ENCODE data around the gene KCNMB1. TPM values are rescaled to one million over a fixed set of nuclear protein-coding genes. Genes with fewer than 3 reads are reported as not detected.

The KCNMB1 gene
- total and polyA plus RNA-seq, 3 experiments from 2014 or later, result not detected

DNA sequence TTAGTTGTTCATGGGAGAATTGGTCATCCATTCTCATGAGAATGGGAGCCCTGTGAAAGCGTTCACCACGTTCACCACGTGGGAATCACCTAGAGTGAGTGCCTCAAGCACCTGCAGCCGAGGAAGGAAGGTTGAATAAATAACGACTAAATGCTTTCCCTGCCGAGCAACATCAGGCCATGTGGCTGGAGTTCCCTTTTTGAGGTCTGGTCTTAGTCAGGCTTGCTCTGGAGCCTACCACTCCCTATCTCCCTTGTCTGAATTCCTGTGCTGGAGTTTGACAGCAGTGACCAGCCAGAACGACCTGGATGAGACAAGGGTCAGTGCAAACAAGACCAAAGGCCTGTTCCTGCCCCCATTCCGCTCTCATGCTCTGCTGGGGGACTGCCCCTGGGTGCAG, 28.5 kb downstream of the KCNMB1 start:
- Mint-ChIP-seq H3K36me3 (no peaks in the 10 kb centered on the region), H3K27me3 (peaks cover 0 to 3% of the 10 kb centered on the region in 2 donors), H3K27ac (peak overlapping the region in 1 of 8 donors; percentile 17), H3K9me3 (no peaks in the 10 kb centered on the region), H3K4me1 (no peaks in the 10 kb centered on the region), H3K4me3 (no peak overlapping the region)
- H3K4me1 ChIP-seq (ENCODE audit: insufficient read depth, low read length), result no peaks in the 10 kb centered on the region
- H3K27ac ChIP-seq (ENCODE audit: low read depth, low read length), result no peak overlapping the region
- H3K4me3 ChIP-seq (ENCODE audit: low read length), result no peak overlapping the region
- CTCF ChIA-PET, result no interaction called here
- POLR2A ChIA-PET, result no interaction called here
- no peak for DNase-seq
- no peaks in the 10 kb centered on the region for H3K27me3 ChIP-seq (ENCODE audit: insufficient read depth, low read length, poor library complexity, severe bottlenecking)
- no peaks in the 10 kb centered on the region for H3K36me3 ChIP-seq (ENCODE audit: insufficient read depth, low read length)
- no peaks in the 10 kb centered on the region for H3K9me3 ChIP-seq (ENCODE audit: low read length)

DNA sequence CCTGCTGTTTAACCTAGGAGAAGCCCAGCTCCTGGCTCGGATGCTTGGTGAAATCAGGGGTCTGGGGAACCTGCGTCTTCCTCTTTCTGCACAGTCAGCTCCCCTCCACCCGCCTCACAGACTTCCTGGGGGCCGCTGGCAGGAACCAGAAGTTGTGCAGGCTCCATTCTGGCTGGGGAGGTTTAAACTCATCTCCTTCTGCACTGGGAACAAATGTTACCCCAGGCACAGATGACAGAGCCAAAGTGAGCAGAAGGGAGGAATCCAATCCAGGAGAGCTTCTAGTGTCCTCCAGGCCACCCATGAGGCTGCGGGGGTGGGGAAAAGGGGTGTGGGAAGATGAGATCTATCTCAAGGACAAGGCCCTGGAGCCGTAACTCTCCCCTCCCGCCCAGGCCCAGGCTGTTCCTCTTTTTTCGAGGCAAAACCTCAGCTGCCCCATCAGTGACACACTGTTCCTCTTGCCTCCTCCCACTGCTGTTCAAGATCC, 31.2 kb downstream of the KCNMB1 start:
- H3K36me3 Mint-ChIP-seq, result no peaks in the 10 kb centered on the region
- no peaks in the 10 kb centered on the region for H3K4me1 ChIP-seq (ENCODE audit: insufficient read depth, low read length)
- no peak overlapping the region for H3K27ac ChIP-seq (ENCODE audit: low read depth, low read length)
- no peaks in the 10 kb centered on the region for H3K4me1 Mint-ChIP-seq
- ChIA-PET CTCF (interaction anchor here (1.3 kb wide), 1 partner anchor 13 kb away, joined by 3 read pairs; no protein-coding TSS in a partner anchor), POLR2A (no interaction called here)
- H3K27ac Mint-ChIP-seq, result no peak overlapping the region
- no peak overlapping the region for H3K4me3 Mint-ChIP-seq
- no peaks in the 10 kb centered on the region for H3K9me3 Mint-ChIP-seq
- no peaks in the 10 kb centered on the region for H3K36me3 ChIP-seq (ENCODE audit: insufficient read depth, low read length)
- no peak overlapping the region for H3K4me3 ChIP-seq (ENCODE audit: low read length)
- peaks cover 6% of the 10 kb centered on the region for H3K27me3 ChIP-seq (ENCODE audit: insufficient read depth, low read length, poor library complexity, severe bottlenecking)
- H3K27me3 Mint-ChIP-seq, result peaks cover 12 to 20% of the 10 kb centered on the region in 2 donors
- DNase-seq, result no peak
- no peaks in the 10 kb centered on the region for H3K9me3 ChIP-seq (ENCODE audit: low read length)

DNA sequence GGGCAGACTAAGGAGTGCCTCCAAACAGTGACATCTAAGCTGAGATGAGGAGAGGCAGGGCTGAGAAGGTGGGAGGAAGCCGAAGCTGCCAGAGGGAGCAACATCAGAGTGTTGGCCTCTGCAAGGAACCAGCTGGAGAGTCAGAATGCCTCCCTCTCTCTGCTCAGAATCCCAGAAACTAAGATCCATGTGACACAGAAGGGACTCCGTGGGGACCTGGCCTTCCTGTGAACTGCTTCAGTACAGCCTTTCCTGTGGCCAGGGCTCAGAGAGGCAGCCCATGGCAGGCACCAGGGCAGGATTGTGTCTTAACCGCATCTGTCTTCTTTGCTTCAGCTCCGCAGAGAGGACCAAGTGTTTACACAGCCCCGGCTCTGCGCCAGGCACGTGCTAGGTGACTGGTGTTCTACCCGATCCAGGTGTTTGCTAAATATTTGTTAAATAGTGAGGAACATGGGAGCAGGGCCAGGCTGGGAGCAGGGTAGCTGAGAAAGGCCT, 33.5 kb downstream of the KCNMB1 start:
- H3K4me3 ChIP-seq (ENCODE audit: low read length), result no peak overlapping the region
- CTCF ChIA-PET, result interaction anchor here (1.3 kb wide), 1 partner anchor 14 kb away, joined by 3 read pairs; no protein-coding TSS in a partner anchor
- Mint-ChIP-seq H3K27ac (no peak overlapping the region), H3K4me1 (no peaks in the 10 kb centered on the region), H3K4me3 (no peak overlapping the region), H3K27me3 (peaks cover 17 to 39% of the 10 kb centered on the region in 2 donors), H3K36me3 (no peaks in the 10 kb centered on the region), H3K9me3 (no peaks in the 10 kb centered on the region)
- H3K9me3 ChIP-seq (ENCODE audit: low read length), result no peaks in the 10 kb centered on the region
- no peak overlapping the region for H3K27ac ChIP-seq (ENCODE audit: low read depth, low read length)
- no peaks in the 10 kb centered on the region for H3K36me3 ChIP-seq (ENCODE audit: insufficient read depth, low read length)
- no peaks in the 10 kb centered on the region for H3K4me1 ChIP-seq (ENCODE audit: insufficient read depth, low read length)
- peaks cover 12% of the 10 kb centered on the region for H3K27me3 ChIP-seq (ENCODE audit: insufficient read depth, low read length, poor library complexity, severe bottlenecking)
- POLR2A ChIA-PET, result no interaction called here
- DNase-seq, result no peak

DNA sequence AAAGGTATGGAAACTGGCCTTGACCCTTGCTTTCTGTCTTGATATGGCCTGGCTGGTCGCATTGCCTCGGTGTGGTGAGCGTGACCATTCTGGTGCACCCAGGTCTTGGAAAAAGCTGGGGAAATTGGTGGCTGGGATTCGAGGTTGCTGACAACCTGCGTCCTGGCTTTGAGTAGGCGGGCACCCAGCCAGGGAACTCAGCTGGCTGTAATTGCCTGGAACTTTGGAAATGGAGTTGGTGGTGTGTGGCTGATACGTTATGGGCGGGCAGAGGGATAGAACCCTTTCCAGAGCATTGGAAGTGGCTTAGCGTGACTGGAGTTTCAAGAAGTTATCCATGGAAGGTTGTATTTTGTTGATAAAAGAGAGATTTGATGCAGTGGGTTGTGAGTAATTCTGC, 35.2 kb downstream of the KCNMB1 start:
- Histone ChIP-seq H3K9me3 (ENCODE audit: low read length) (no peaks in the 10 kb centered on the region), H3K27me3 (ENCODE audit: insufficient read depth, low read length, poor library complexity, severe bottlenecking) (peaks cover 12% of the 10 kb centered on the region), H3K4me3 (ENCODE audit: low read length) (no peak overlapping the region), H3K4me1 (ENCODE audit: insufficient read depth, low read length) (no peaks in the 10 kb centered on the region), H3K36me3 (ENCODE audit: insufficient read depth, low read length) (no peaks in the 10 kb centered on the region), H3K27ac (ENCODE audit: low read depth, low read length) (no peak overlapping the region)
- peaks cover 21 to 47% of the 10 kb centered on the region in 2 donors for H3K27me3 Mint-ChIP-seq
- H3K27ac Mint-ChIP-seq, result no peak overlapping the region
- DNase-seq, result no peak
- H3K9me3 Mint-ChIP-seq, result no peaks in the 10 kb centered on the region
- ChIA-PET CTCF (no interaction called here), POLR2A (no interaction called here)
- no peaks in the 10 kb centered on the region for H3K4me1 Mint-ChIP-seq
- H3K36me3 Mint-ChIP-seq, result no peaks in the 10 kb centered on the region
- no peak overlapping the region for H3K4me3 Mint-ChIP-seq

- CTCF ChIA-PET, result no interaction called here
- no peak for DNase-seq
Measured at GRCh38 chr5:170353011-170353761, 36.0 kb downstream of the KCNMB1 start.

GRCh38 chr5:170348137-170348633, 41.0 kb downstream of the KCNMB1 start:
- H3K36me3 Mint-ChIP-seq, result no peaks in the 10 kb centered on the region
- H3K4me3 Mint-ChIP-seq, result no peak overlapping the region
- no peaks in the 10 kb centered on the region for H3K9me3 Mint-ChIP-seq
- no peak overlapping the region for H3K4me3 ChIP-seq (ENCODE audit: low read length)
- no peak overlapping the region for H3K27ac Mint-ChIP-seq
- H3K27me3 Mint-ChIP-seq, result peaks cover 23 to 59% of the 10 kb centered on the region in 2 donors
- H3K4me1 ChIP-seq (ENCODE audit: insufficient read depth, low read length), result no peaks in the 10 kb centered on the region
- no peaks in the 10 kb centered on the region for H3K4me1 Mint-ChIP-seq
- no peaks in the 10 kb centered on the region for H3K36me3 ChIP-seq (ENCODE audit: insufficient read depth, low read length)
- ChIA-PET CTCF (interaction anchor here (0.8 to 1.7 kb wide), 4 partner anchors 8 to 122 kb away, joined by 3 to 5 read pairs (median 4); no protein-coding TSS in a partner anchor), POLR2A (no interaction called here)
- peaks cover 13% of the 10 kb centered on the region for H3K27me3 ChIP-seq (ENCODE audit: insufficient read depth, low read length, poor library complexity, severe bottlenecking)
- H3K27ac ChIP-seq (ENCODE audit: low read depth, low read length), result no peak overlapping the region
- DNase-seq, result no peak
- no peaks in the 10 kb centered on the region for H3K9me3 ChIP-seq (ENCODE audit: low read length)

More at GRCh38 chr5:170353011-170353761, 36.0 kb downstream of the KCNMB1 start:
- no peaks in the 10 kb centered on the region for H3K4me1 ChIP-seq (ENCODE audit: insufficient read depth, low read length)
- H3K4me3 ChIP-seq (ENCODE audit: low read length), result no peak overlapping the region
- Mint-ChIP-seq H3K4me3 (no peak overlapping the region), H3K9me3 (no peaks in the 10 kb centered on the region), H3K27me3 (peaks cover 27 to 55% of the 10 kb centered on the region in 2 donors), H3K4me1 (no peaks in the 10 kb centered on the region), H3K27ac (no peak overlapping the region), H3K36me3 (no peaks in the 10 kb centered on the region)
- no peaks in the 10 kb centered on the region for H3K36me3 ChIP-seq (ENCODE audit: insufficient read depth, low read length)
- POLR2A ChIA-PET, result no interaction called here
- H3K27me3 ChIP-seq (ENCODE audit: insufficient read depth, low read length, poor library complexity, severe bottlenecking), result peaks cover 17% of the 10 kb centered on the region
- no peaks in the 10 kb centered on the region for H3K9me3 ChIP-seq (ENCODE audit: low read length)
- no peak overlapping the region for H3K27ac ChIP-seq (ENCODE audit: low read depth, low read length)

DNA sequence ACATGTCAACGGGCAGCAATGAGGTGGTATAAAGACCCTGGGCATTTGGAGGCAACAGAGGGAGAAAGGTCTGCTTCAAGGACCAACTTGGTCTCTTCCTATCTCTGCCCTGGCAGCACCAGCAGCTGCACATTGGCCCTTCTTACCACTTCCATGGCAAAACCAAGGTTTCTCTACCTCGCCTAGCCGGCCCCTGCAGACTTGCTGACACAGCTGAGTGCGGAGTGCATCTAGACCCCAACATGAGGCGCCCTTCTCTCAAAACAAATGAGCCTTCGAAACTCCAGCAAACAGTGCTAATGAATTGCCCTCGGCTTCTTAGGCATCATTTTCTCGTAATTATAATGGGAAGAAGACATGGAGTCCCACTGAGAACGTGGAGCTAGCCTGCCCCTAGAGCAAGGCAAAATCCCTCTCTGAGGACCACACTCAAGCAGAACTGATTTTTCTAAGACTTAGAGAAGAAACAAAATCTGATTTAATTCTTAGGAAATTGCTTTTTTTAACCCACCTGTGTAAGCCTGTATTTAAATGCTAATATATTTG, 42.1 kb downstream of the KCNMB1 start:
- no peaks in the 10 kb centered on the region for H3K36me3 Mint-ChIP-seq
- DNase-seq, result no peak
- H3K9me3 Mint-ChIP-seq, result no peaks in the 10 kb centered on the region
- ChIA-PET CTCF (no interaction called here), POLR2A (no interaction called here)
- Histone ChIP-seq H3K9me3 (ENCODE audit: low read length) (no peaks in the 10 kb centered on the region), H3K4me1 (ENCODE audit: insufficient read depth, low read length) (no peaks in the 10 kb centered on the region), H3K36me3 (ENCODE audit: insufficient read depth, low read length) (no peaks in the 10 kb centered on the region), H3K27me3 (ENCODE audit: insufficient read depth, low read length, poor library complexity, severe bottlenecking) (peaks cover 5% of the 10 kb centered on the region), H3K4me3 (ENCODE audit: low read length) (no peak overlapping the region), H3K27ac (ENCODE audit: low read depth, low read length) (no peak overlapping the region)
- H3K4me3 Mint-ChIP-seq, result no peak overlapping the region
- H3K27ac Mint-ChIP-seq, result no peak overlapping the region
- peaks cover 18 to 49% of the 10 kb centered on the region in 2 donors for H3K27me3 Mint-ChIP-seq
- no peaks in the 10 kb centered on the region for H3K4me1 Mint-ChIP-seq

DNA sequence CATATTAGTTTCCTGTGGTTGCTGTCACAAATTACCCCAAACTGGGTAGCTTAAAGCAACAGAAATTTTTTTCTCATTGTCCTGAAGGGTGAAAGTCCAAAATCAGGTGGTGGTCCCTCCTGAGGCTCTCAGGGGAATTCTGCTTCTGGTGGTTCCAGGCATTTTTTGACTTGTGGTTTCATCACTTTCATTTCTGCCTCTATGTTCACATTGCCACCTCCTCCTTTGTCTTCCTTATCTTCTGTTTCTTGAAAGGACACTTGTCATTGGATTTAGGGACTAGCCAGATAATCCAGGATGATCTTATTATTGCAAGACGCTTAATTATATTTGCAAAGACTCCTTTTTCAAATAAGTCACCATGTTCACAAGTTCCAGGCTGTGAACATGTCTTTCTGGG, 43.2 kb downstream of the KCNMB1 start:
- Histone ChIP-seq H3K4me3 (ENCODE audit: low read length) (no peak overlapping the region), H3K27ac (ENCODE audit: low read depth, low read length) (no peak overlapping the region), H3K27me3 (ENCODE audit: insufficient read depth, low read length, poor library complexity, severe bottlenecking) (peaks cover 5% of the 10 kb centered on the region), H3K36me3 (ENCODE audit: insufficient read depth, low read length) (no peaks in the 10 kb centered on the region), H3K9me3 (ENCODE audit: low read length) (no peaks in the 10 kb centered on the region), H3K4me1 (ENCODE audit: insufficient read depth, low read length) (no peaks in the 10 kb centered on the region)
- H3K27me3 Mint-ChIP-seq, result peaks cover 16 to 41% of the 10 kb centered on the region in 2 donors
- H3K36me3 Mint-ChIP-seq, result no peaks in the 10 kb centered on the region
- no peak overlapping the region for H3K27ac Mint-ChIP-seq
- ChIA-PET CTCF (no interaction called here), POLR2A (no interaction called here)
- H3K9me3 Mint-ChIP-seq, result no peaks in the 10 kb centered on the region
- DNase-seq, result no peak
- H3K4me3 Mint-ChIP-seq, result no peak overlapping the region
- no peaks in the 10 kb centered on the region for H3K4me1 Mint-ChIP-seq

Data from CD8-positive, alpha-beta memory T cell (primary cell).